GM10847 (cell line): Measurements from ENCODE around the gene ADAM11.

Source experiments
- POLR2A ChIP-seq: IDR thresholded peaks from 2 replicates; pipeline ENCODE4 v1.6.1; 2011; ENCODE audit not compliant: insufficient read length; ENCODE audit errors: extremely low read depth

The ADAM11 gene

GRCh38 chr17:44758414-44759085 lies at the start of gene ADAM11:
ADAM11 (plus strand) TSS chr17:44758988; CDS start chr17:44759200, 212 bp downstream.
- TF ChIP-seq POLR2A, result no peak

- no peak for TF ChIP-seq POLR2A
Measured at GRCh38 chr17:44719444-44719843, 39.3 kb upstream of the ADAM11 start.

GRCh38 chr17:44722254-44722653 lies 36.5 kb upstream of the ADAM11 start:
- no peak for TF ChIP-seq POLR2A

GRCh38 chr17:44733753-44734152 lies 25.0 kb upstream of the ADAM11 start:
- TF ChIP-seq POLR2A, result no peak

- no peak for TF ChIP-seq POLR2A
Measured at GRCh38 chr17:44734272-44734671, 24.5 kb upstream of the ADAM11 start.

- no peak for TF ChIP-seq POLR2A
Measured at GRCh38 chr17:44736551-44737240, 22.1 kb upstream of the ADAM11 start.

- TF ChIP-seq POLR2A, result no peak
Measured at GRCh38 chr17:44738214-44738906, 20.4 kb upstream of the ADAM11 start.

- no peak for TF ChIP-seq POLR2A
Measured at GRCh38 chr17:44741316-44741715, 17.5 kb upstream of the ADAM11 start.

- TF ChIP-seq POLR2A, result no peak
Measured at GRCh38 chr17:44745301-44745700, 13.5 kb upstream of the ADAM11 start.

- no peak for TF ChIP-seq POLR2A
Measured at GRCh38 chr17:44747566-44747965, 11.2 kb upstream of the ADAM11 start.

- TF ChIP-seq POLR2A, result no peak
Measured at GRCh38 chr17:44749076-44749979, 9.5 kb upstream of the ADAM11 start.

GRCh38 chr17:44749980-44750318 lies 8.8 kb upstream of the ADAM11 start:
- no peak for TF ChIP-seq POLR2A

- no peak for TF ChIP-seq POLR2A
Measured at GRCh38 chr17:44751331-44751730, 7.5 kb upstream of the ADAM11 start.

GRCh38 chr17:44751806-44752205 lies 7.0 kb upstream of the ADAM11 start:
- TF ChIP-seq POLR2A, result no peak
